ENCODE data around the gene DAGLA. TPM values are rescaled to one million over a fixed set of nuclear protein-coding genes. Genes with fewer than 3 reads are reported as not detected.
"Not testable (repeated sequence)": the region's sequence is repeated elsewhere in the genome, so short reads cannot be mapped to it uniquely, and the experiment has no call there.

DAGLA gene
- total RNA-seq, 1 experiment from 2014 or later = 9.5 TPM

DNA sequence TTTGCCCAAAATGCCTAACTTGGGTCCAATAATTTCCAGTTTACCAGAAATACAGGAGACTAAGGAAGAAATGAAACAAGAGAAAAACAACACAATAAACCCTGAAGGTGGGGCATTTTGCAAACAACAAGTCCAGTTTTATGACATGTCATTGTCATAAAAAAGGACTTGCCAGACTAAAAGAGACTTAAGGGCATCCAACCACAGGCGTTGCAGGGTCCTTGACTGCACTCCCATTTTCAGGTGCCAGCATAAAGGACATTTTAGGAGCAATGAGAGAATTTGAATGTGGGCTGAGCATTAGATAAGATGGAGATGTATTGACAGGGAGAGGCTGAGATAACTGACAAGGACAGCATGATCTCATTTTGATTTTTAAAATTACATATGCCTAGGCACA lies 28.1 kb upstream of the DAGLA start:
- DNase-seq = no peak
- H3K36me3 Mint-ChIP-seq (ENCODE audit: insufficient read depth, unreplicated experiment) = peaks cover 10% of the 10 kb centered on the region
- Histone ChIP-seq H3K9me3 (no peaks in the 10 kb centered on the region), H3K36me3 (ENCODE audit: control insufficient read depth, insufficient read depth, low read length) (no peaks in the 10 kb centered on the region), H3K4me3 (ENCODE audit: low read depth, low read length) (no peak overlapping the region), H3K4me1 (peaks cover 51% of the 10 kb centered on the region), H3K27me3 (replicated peaks; ENCODE audit: control insufficient read depth, insufficient read depth, low read length) (no peaks in the 10 kb centered on the region)
- CTCF ChIA-PET = no interaction called here
- no peaks in the 10 kb centered on the region for H3K27me3 Mint-ChIP-seq (ENCODE audit: insufficient read depth, unreplicated experiment)
- no peaks in the 10 kb centered on the region for H3K9me3 Mint-ChIP-seq (ENCODE audit: unreplicated experiment)
- peak overlapping the region; percentile 14 for H3K4me3 Mint-ChIP-seq (ENCODE audit: unreplicated experiment)
- H3K27ac Mint-ChIP-seq (ENCODE audit: unreplicated experiment) = peak overlapping the region; percentile 71
- TF ChIP-seq, protein P1, sequence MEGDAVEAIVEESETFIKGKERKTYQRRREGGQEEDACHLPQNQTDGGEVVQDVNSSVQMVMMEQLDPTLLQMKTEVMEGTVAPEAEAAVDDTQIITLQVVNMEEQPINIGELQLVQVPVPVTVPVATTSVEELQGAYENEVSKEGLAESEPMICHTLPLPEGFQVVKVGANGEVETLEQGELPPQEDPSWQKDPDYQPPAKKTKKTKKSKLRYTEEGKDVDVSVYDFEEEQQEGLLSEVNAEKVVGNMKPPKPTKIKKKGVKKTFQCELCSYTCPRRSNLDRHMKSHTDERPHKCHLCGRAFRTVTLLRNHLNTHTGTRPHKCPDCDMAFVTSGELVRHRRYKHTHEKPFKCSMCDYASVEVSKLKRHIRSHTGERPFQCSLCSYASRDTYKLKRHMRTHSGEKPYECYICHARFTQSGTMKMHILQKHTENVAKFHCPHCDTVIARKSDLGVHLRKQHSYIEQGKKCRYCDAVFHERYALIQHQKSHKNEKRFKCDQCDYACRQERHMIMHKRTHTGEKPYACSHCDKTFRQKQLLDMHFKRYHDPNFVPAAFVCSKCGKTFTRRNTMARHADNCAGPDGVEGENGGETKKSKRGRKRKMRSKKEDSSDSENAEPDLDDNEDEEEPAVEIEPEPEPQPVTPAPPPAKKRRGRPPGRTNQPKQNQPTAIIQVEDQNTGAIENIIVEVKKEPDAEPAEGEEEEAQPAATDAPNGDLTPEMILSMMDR (IDR thresholded peaks at IDR 0.05; ENCODE audit: insufficient read depth in 1 of 2, low read depth in 1 of 2, low read length in 1 of 2, severe bottlenecking in 1 of 2, unreplicated experiment in 1 of 2) = no peak
- H3K4me1 Mint-ChIP-seq (ENCODE audit: low read depth, unreplicated experiment) = peaks cover 41% of the 10 kb centered on the region
- no TSS peak for BruUV-seq (replicated peaks)
- intact Hi-C loops (cut with micrococcal nuclease; ENCODE audit: unreplicated experiment) = no loop called here
- POLR2A ChIA-PET = no interaction called here

DNA sequence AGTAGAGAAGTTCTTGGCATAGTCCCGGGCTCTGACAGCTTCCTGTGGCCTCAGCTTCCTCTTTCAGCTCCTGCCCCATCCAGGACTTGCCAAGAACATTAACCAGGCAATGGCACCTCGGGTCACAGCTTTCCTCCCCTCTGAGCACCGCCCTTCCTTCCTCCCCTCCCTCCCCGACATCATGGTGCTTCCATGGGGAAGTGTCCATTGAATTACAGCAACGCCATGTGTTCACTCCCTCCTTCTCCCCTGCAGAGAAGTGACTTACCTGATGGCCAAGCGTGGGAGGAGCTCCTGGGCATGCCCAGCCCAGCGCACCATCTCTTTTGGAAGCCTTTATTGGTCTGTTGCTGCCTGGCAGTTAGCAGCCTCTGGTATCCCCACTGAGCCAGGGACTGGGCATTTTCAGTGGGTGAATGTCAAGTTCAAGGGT lies 25.8 kb upstream of the DAGLA start:
- Mint-ChIP-seq H3K4me1 (ENCODE audit: low read depth, unreplicated experiment) (peaks cover 55% of the 10 kb centered on the region), H3K4me3 (ENCODE audit: unreplicated experiment) (peak overlapping the region; percentile 56), H3K36me3 (ENCODE audit: insufficient read depth, unreplicated experiment) (peaks cover 10% of the 10 kb centered on the region), H3K9me3 (ENCODE audit: unreplicated experiment) (no peaks in the 10 kb centered on the region), H3K27me3 (ENCODE audit: insufficient read depth, unreplicated experiment) (no peaks in the 10 kb centered on the region), H3K27ac (ENCODE audit: unreplicated experiment) (peak overlapping the region; percentile 97)
- no peaks in the 10 kb centered on the region for H3K27me3 ChIP-seq (replicated peaks; ENCODE audit: control insufficient read depth, insufficient read depth, low read length)
- peak overlapping the region; percentile 1; the same call in 1 of the 2 replicates for H3K4me3 ChIP-seq (ENCODE audit: low read depth, low read length)
- peaks cover 71% of the 10 kb centered on the region for H3K4me1 ChIP-seq
- H3K9me3 ChIP-seq = no peaks in the 10 kb centered on the region
- no peaks in the 10 kb centered on the region for H3K36me3 ChIP-seq (ENCODE audit: control insufficient read depth, insufficient read depth, low read length)
- ChIA-PET CTCF (interaction anchor here (0.9 to 1.2 kb wide), 2 partner anchors 13 to 16 kb away, joined by 4 read pairs; no protein-coding TSS in a partner anchor), POLR2A (interaction anchor here (0.7 to 1.6 kb wide), 3 partner anchors 12 to 115 kb away, joined by 3 to 6 read pairs (median 4); no protein-coding TSS in a partner anchor)
- no TSS peak for BruUV-seq (replicated peaks)
- intact Hi-C loops (cut with micrococcal nuclease; ENCODE audit: unreplicated experiment) = no loop called here
- no peak for DNase-seq
- TF ChIP-seq, protein P1 (IDR thresholded peaks at IDR 0.05; ENCODE audit: insufficient read depth in 1 of 2, low read depth in 1 of 2, low read length in 1 of 2, severe bottlenecking in 1 of 2, unreplicated experiment in 1 of 2) = no peak

DNA sequence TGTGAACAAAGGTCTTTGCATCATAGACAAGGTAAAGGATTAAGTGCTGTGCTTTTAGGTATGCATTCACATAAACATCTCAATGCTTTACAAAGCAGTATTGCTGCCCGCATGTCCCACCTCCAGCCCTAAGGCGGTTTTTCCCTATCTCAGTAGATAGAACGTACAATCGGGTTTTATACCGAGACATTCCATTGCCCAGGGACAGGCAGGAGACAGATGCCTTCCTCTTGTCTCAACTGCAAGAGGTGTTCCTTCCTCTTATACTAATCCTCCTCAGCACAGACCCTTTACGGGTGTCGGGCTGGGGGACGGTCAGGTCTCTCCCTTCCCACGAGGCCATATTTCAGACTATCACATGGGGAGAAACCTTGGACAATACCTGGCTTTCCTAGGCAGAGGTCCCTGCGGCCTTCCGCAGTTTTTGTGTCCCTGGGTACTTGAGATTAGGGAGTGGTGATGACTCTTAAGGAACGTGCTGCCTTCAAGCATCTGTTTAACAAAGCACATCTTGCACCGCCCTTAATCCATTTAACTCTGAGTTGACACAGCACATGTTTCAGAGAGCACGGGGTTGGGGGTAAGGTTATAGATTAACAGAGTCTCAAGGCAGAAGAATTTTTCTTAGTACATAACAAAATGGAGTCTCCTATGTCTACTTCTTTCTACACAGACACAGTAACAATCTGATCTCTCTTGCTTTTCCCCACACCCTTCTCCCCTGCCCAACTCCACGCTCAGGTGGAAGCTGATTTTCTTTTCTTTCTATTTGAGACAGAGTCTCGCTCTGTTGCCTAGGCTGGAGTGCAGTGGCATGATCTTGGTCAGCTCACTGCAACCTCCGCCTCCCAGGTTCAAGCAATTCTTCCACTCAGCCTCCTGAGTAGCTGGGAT lies 24.7 kb upstream of the DAGLA start:
- H3K9me3 ChIP-seq; H3K27me3 ChIP-seq (replicated peaks; ENCODE audit: control insufficient read depth, insufficient read depth, low read length); H3K36me3 ChIP-seq (ENCODE audit: control insufficient read depth, insufficient read depth, low read length); H3K27me3 Mint-ChIP-seq (ENCODE audit: insufficient read depth, unreplicated experiment); H3K9me3 Mint-ChIP-seq (ENCODE audit: unreplicated experiment); intact Hi-C loops (cut with micrococcal nuclease; ENCODE audit: unreplicated experiment): not testable (repeated sequence)
- BruUV-seq (replicated peaks) = TSS peak; percentile 84
- Mint-ChIP-seq H3K4me1 (ENCODE audit: low read depth, unreplicated experiment) (peaks cover 60% of the 10 kb centered on the region), H3K4me3 (ENCODE audit: unreplicated experiment) (peak overlapping the region; percentile 56), H3K36me3 (ENCODE audit: insufficient read depth, unreplicated experiment) (peaks cover 10% of the 10 kb centered on the region), H3K27ac (ENCODE audit: unreplicated experiment) (peak overlapping the region; percentile 97)
- DNase-seq = peak; percentile 62 to 63
- ChIA-PET CTCF (interaction anchor here (0.9 to 1.6 kb wide), 3 partner anchors 12 to 92 kb away, joined by 3 to 12 read pairs (median 4); no protein-coding TSS in a partner anchor), POLR2A (interaction anchor here (1.6 kb wide), 1 partner anchor 11 kb away, joined by 6 read pairs; no protein-coding TSS in a partner anchor)
- Histone ChIP-seq H3K4me3 (ENCODE audit: low read depth, low read length) (peak overlapping the region; percentile 14; the same call in 1 of the 2 replicates), H3K4me1 (peaks cover 80% of the 10 kb centered on the region)
